ENCODE data around the gene LRRC8D. TPM values are rescaled to one million over a fixed set of nuclear protein-coding genes. Genes with fewer than 3 reads are reported as not detected.

Gene LRRC8D
- polyA plus RNA-seq, 3 donors = 28.0 to 43.8 (median 42.9) TPM

DNA sequence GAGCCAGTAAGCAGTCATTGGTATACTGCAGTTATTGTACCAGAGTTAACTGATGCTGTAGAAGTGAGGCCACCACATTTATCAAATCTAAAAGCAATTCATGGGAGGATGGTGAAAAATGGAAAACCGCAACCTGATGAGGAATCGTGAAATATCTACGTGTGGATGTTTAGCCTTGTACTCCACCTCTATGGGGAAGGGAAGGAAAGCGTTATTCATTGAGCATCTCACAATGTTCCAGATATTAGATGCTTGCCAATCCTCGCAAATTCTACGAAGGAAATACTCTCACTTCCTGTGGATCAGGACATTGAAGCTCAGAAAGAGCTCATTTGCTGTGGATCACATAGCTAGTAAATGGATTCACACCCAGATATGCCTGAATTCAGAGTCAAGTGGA lies 77.3 kb downstream of the LRRC8D start:
- Mint-ChIP-seq H3K4me1 (peaks cover 19% of the 10 kb centered on the region), H3K4me3 (no peak overlapping the region), H3K36me3 (peaks cover 37 to 47% of the 10 kb centered on the region in 2 donors), H3K9me3 (no peaks in the 10 kb centered on the region), H3K27me3 (ENCODE audit: low read depth in 3 of 3) (peaks cover 0 to 3% (median 0%) of the 10 kb centered on the region in 3 donors), H3K27ac (peak overlapping the region in 2 of 7 donors; percentile 6 to 21)
- H3K4me3 ChIP-seq (replicated peaks in 1 of 3; ENCODE audit: low read depth in 2 of 3, low read length in 3 of 3) = no peak overlapping the region
- H3K4me2 ChIP-seq (replicated peaks; ENCODE audit: extremely low read depth, low read length, poor library complexity, severe bottlenecking) = no peak overlapping the region
- no peak for DNase-seq
- no peak overlapping the region for H3K9ac ChIP-seq (ENCODE audit: insufficient read depth, low read length, poor library complexity, severe bottlenecking)
- intact Hi-C loops (cut with micrococcal nuclease) = no loop called here
- H3K79me2 ChIP-seq (ENCODE audit: insufficient read depth, low read length) = peaks cover 99% of the 10 kb centered on the region
- H4K20me1 ChIP-seq (ENCODE audit: insufficient read depth, low read length) = peaks cover 100% of the 10 kb centered on the region
- H3K36me3 ChIP-seq (replicated peaks in 1 of 2; ENCODE audit: control insufficient read depth in 1 of 2, insufficient read depth in 2 of 2, low read length in 2 of 2) = peaks cover 6 to 62% of the 10 kb centered on the region in 2 donors
- WGBS (ENCODE audit: insufficient coverage) = no CpG with 5 or more reads among the region's 6 CpGs
- no peaks in the 10 kb centered on the region for H3K27me3 ChIP-seq (ENCODE audit: control insufficient read depth in 2 of 2, insufficient read depth in 2 of 2, low read length in 2 of 2)
- peaks cover 0 to 4% of the 10 kb centered on the region in 2 donors for H3K4me1 ChIP-seq (ENCODE audit: control insufficient read depth in 1 of 2, insufficient read depth in 2 of 2, low read length in 2 of 2)
- H3K27ac ChIP-seq (ENCODE audit: low read depth in 1 of 2, low read length in 2 of 2) = peak overlapping the region in 1 of 2 donors; percentile 34
- TF ChIP-seq CTCF (IDR thresholded peaks at IDR 0.05) = no peak
- H3K9me3 ChIP-seq (replicated peaks in 1 of 2; ENCODE audit: control insufficient read depth in 1 of 2, insufficient read depth in 1 of 2, low read length in 2 of 2) = no peaks in the 10 kb centered on the region
- no peak overlapping the region for H2AFZ ChIP-seq (ENCODE audit: insufficient read depth, low read depth, low read length, poor library complexity, severe bottlenecking)

DNA sequence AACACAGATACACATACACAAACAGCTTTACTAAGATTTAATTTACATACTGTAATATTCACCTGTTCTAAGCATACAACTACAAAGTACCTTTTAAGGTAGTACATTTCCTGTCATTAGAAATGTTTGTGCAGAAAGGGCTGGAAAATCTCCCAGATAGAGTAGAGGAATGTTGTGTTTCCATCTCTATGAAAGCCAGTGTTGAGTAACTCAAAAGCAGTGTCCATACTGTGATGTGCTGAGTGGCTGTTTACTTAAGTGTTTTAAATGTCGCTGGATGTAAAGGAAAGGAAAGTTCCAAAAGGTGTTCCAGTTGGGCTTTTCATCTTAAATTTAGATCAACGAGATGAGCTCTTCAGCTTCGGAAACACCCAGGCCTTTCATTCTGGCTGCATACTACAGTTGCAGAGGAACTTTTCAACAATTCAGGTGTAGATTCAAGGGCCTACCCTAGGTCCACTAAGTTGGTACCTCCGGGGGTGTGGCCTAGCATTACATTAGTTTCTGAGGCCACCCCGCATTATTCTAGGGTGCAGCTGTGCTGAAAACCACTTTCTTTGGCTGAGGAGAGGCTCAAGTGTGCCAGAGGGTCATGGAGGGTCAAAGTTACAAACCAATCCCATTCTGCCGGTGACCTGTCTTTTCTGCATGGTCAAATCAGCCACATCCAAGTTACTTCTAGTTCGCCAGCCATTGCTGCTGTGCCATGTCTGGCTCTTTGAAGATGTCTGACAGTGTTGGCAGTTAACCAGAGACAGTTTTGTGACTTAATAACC lies 78.1 kb downstream of the LRRC8D start:
- Histone ChIP-seq H3K4me2 (replicated peaks; ENCODE audit: extremely low read depth, low read length, poor library complexity, severe bottlenecking) (no peak overlapping the region), H3K36me3 (replicated peaks in 1 of 2; ENCODE audit: control insufficient read depth in 1 of 2, insufficient read depth in 2 of 2, low read length in 2 of 2) (peaks cover 6 to 62% of the 10 kb centered on the region in 2 donors), H3K27me3 (ENCODE audit: control insufficient read depth in 2 of 2, insufficient read depth in 2 of 2, low read length in 2 of 2) (no peaks in the 10 kb centered on the region), H3K4me1 (ENCODE audit: control insufficient read depth in 1 of 2, insufficient read depth in 2 of 2, low read length in 2 of 2) (peaks cover 7 to 10% of the 10 kb centered on the region in 2 donors), H3K27ac (ENCODE audit: low read depth in 1 of 2, low read length in 2 of 2) (peak overlapping the region in 1 of 2 donors; percentile 34), H2AFZ (ENCODE audit: insufficient read depth, low read depth, low read length, poor library complexity, severe bottlenecking) (no peak overlapping the region), H3K79me2 (ENCODE audit: insufficient read depth, low read length) (peaks cover 99% of the 10 kb centered on the region), H3K9me3 (replicated peaks in 1 of 2; ENCODE audit: control insufficient read depth in 1 of 2, insufficient read depth in 1 of 2, low read length in 2 of 2) (no peaks in the 10 kb centered on the region), H4K20me1 (ENCODE audit: insufficient read depth, low read length) (peaks cover 100% of the 10 kb centered on the region), H3K4me3 (replicated peaks in 1 of 3; ENCODE audit: low read depth in 2 of 3, low read length in 3 of 3) (no peak overlapping the region), H3K9ac (ENCODE audit: insufficient read depth, low read length, poor library complexity, severe bottlenecking) (no peak overlapping the region)
- H3K36me3 Mint-ChIP-seq = peaks cover 37 to 49% of the 10 kb centered on the region in 2 donors
- H3K9me3 Mint-ChIP-seq = no peaks in the 10 kb centered on the region
- H3K4me1 Mint-ChIP-seq = peaks cover 26% of the 10 kb centered on the region
- peak overlapping the region in 1 of 7 donors; percentile 42 for H3K27ac Mint-ChIP-seq
- intact Hi-C loops (cut with micrococcal nuclease) = no loop called here
- TF ChIP-seq CTCF (IDR thresholded peaks at IDR 0.05) = no peak
- no peak overlapping the region for H3K4me3 Mint-ChIP-seq
- peaks cover 0 to 3% (median 0%) of the 10 kb centered on the region in 3 donors for H3K27me3 Mint-ChIP-seq (ENCODE audit: low read depth in 3 of 3)
- no peak for DNase-seq
- 98% methylated on average over 6 of the region's 7 CpGs for WGBS (ENCODE audit: insufficient coverage)
